ENCODE measurements around the gene NDUFS8.

- TF ChIP-seq CTCF (conservative IDR thresholded peaks at IDR 0.05 in 1 of 2, IDR thresholded peaks at IDR 0.05 in 1 of 2; ENCODE audit: extremely low read depth in 1 of 2, insufficient read depth in 1 of 2, low read depth in 1 of 2, low read length in 2 of 2) (no peak), EZH2 (IDR thresholded peaks at IDR 0.05; ENCODE audit: borderline replicate concordance, low read length) (no peak)
Measured at GRCh38 chr11:68014157-68014946, 16.1 kb upstream of the NDUFS8 start.
